Esophagus (tissue), 2 donors: Measurements from ENCODE around the gene NSA2. TPM values are rescaled to one million over a fixed set of nuclear protein-coding genes. Genes with fewer than 3 reads are reported as not detected.
"Not testable (repeated sequence)": the region's sequence is repeated elsewhere in the genome, so short reads cannot be mapped to it uniquely, and the experiment has no call there.

Source experiments
- H3K27ac ChIP-seq, 2 donors: one replicate each; pipeline ENCODE4 v1.5.1; 2013; ENCODE audit warnings: low read depth in 2 of 2, mild to moderate bottlenecking in 2 of 2, inconsistent platforms in 1 of 2, low read length in 1 of 2, moderate library complexity in 1 of 2
- H3K27me3 ChIP-seq, 2 donors: one replicate each; pipeline ENCODE4 v1.6.1; 2013; ENCODE audit warnings: low read length in 2 of 2, control low read depth in 1 of 2, mild to moderate bottlenecking in 1 of 2; ENCODE audit not compliant: insufficient read depth in 2 of 2, control insufficient read depth in 1 of 2
- H3K36me3 ChIP-seq, 2 donors: one replicate each; pipeline ENCODE4 v1.6.1; 2013; ENCODE audit warnings: low read length in 1 of 2; ENCODE audit not compliant: control insufficient read depth in 2 of 2, insufficient read depth in 2 of 2
- H3K4me1 ChIP-seq, 2 donors: one replicate each; pipeline ENCODE4 v1.6.1; 2013; ENCODE audit warnings: low read length in 1 of 2; ENCODE audit not compliant: control insufficient read depth in 2 of 2, insufficient read depth in 2 of 2
- H3K4me3 ChIP-seq, 2 donors: one replicate each; pipeline ENCODE4 v1.5.1; 2013; ENCODE audit warnings: low read length in 2 of 2, mild to moderate bottlenecking in 2 of 2, low read depth in 1 of 2, moderate library complexity in 1 of 2
- H3K9me3 ChIP-seq, 2 donors: one replicate each; pipeline ENCODE4 v1.6.1; 2013; ENCODE audit warnings: mild to moderate bottlenecking in 2 of 2, low read depth in 1 of 2, low read length in 1 of 2, moderate library complexity in 1 of 2; ENCODE audit not compliant: control insufficient read depth in 2 of 2, insufficient read depth in 1 of 2
- WGBS, 2 donors: extraction: QIAGEN DNeasy Blood & Tissue Kit; methylation state at CpG; one replicate each; pipeline ENCODE4 v1.1.7; 2013; 5-methylcytosine and 5-hydroxymethylcytosine counted together
- polyA plus RNA-seq, 2 donors: library from polyadenylated mRNA; stranded (reverse); fragments of 200-250 nt; gene quantifications; one replicate each; pipeline ENCODE4 v1.2.3, GENCODE V29; 2013
- donor health status: healthy with polysubstance abuse.
- donor health status: Bipolar disorder and iron deficiency.

The NSA2 gene
- polyA plus RNA-seq, 2 donors = 50.2 to 80.6 TPM

DNA sequence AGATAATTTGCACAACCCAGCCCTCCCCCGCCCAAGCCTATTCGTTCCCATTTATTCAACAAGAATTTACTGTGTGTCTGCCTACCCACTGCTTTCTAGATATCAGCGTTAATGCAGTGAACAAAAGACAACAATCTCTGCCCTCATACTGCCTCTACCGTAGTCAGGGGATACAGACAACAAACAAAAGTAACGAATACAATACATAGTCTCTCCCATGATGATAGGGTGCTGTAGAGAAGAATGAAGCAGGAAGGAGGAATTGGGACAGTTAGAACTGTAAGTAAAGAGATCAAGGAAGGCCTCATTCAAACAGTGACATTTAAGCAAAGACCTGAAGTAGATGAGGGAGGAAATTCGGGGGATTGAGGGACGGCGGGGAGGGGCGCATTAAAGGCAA, 1.8 kb upstream of the NSA2 start:
- Histone ChIP-seq H3K36me3 (no peaks in the 10 kb centered on the region), H3K4me1 (peaks cover 0 to 4% of the 10 kb centered on the region in 2 donors), H3K27ac (no peak overlapping the region), H3K9me3 (no peaks in the 10 kb centered on the region), H3K4me3 (no peak overlapping the region), H3K27me3 (no peaks in the 10 kb centered on the region)
- 53 to 64% methylated on average over 9 of the region's 9 CpGs for WGBS, 2 donors

DNA sequence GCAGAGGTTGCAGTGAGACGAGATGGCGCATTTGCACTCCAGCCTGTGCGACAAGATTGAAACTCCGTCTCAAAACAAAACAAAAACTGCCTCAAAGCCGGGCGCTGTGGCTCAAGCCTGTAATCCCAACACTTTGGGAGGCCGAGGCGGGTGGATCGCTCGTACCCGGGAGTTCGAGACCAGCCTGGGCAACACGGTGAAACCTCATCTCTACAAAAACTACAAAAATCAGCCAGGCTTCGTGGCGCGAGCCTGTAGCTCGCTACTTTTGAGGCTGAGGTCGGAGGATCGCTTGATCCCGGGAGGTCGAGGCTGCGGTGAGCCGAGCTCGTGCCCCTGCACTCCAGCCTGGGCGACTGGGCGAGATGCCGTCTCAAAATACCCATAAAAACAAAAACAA, 1.1 kb upstream of the NSA2 start:
- 66 to 71% methylated on average over 27 of the region's 27 CpGs for WGBS, 2 donors
- peak overlapping the region; percentile 39 to 100 for H3K4me3 ChIP-seq
- no peaks in the 10 kb centered on the region for H3K36me3 ChIP-seq
- no peak overlapping the region for H3K27ac ChIP-seq
- no peaks in the 10 kb centered on the region for H3K27me3 ChIP-seq
- H3K4me1 ChIP-seq = peaks cover 0 to 4% of the 10 kb centered on the region in 2 donors
- H3K9me3 ChIP-seq = no peaks in the 10 kb centered on the region

DNA sequence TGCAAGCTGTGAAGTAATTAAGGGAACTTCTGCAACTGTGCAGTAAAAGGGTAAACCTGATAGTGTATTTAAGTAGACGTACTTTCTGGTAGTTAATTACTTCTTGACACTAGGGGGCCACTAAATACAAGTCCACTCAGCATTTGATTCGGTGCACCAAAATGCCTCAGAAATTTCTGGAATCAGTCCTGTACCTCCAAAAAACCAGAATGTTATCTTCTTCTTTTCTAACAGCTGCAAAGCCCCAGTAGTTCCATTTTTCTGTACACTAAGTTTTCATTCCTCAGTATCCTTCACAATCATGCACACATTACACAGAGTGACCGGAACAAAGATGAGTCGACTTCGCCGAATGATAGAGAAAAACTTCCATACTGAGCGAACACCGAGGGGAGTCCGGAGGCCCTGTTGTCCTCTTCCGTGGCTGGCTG, 616 bp upstream of the NSA2 start:
- Histone ChIP-seq H3K9me3 (no peaks in the 10 kb centered on the region), H3K4me3 (peak overlapping the region; percentile 88 to 100), H3K27me3 (no peaks in the 10 kb centered on the region), H3K36me3 (no peaks in the 10 kb centered on the region), H3K27ac (peak overlapping the region; percentile 77 to 92), H3K4me1 (peaks cover 0 to 4% of the 10 kb centered on the region in 2 donors)
- WGBS, 2 donors = 0 to 1% methylated on average over 10 of the region's 10 CpGs

DNA sequence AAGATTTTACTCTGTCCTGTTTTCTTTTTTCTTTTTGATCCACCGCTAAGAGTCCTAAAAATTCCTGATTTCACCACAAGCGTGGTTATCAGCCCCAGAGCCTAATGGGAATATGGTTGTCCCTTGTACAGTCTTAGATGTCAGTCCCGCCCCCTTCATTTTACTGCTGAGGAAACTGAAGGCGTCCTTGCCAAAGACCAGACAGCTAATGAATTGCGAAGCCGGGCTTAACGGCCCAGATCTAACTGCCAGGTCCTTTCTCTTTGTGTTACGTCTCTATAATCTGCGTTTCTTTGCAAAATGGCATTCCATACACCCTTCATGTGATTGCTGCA, 497 bp downstream of the NSA2 start:
- no peaks in the 10 kb centered on the region for H3K27me3 ChIP-seq
- no peaks in the 10 kb centered on the region for H3K9me3 ChIP-seq
- 0% methylated on average over 9 of the region's 9 CpGs for WGBS, 2 donors
- H3K4me1 ChIP-seq = peaks cover 0 to 4% of the 10 kb centered on the region in 2 donors
- H3K27ac ChIP-seq = peak overlapping the region; percentile 77 to 92
- no peaks in the 10 kb centered on the region for H3K36me3 ChIP-seq
- H3K4me3 ChIP-seq = peak overlapping the region; percentile 88 to 100

DNA sequence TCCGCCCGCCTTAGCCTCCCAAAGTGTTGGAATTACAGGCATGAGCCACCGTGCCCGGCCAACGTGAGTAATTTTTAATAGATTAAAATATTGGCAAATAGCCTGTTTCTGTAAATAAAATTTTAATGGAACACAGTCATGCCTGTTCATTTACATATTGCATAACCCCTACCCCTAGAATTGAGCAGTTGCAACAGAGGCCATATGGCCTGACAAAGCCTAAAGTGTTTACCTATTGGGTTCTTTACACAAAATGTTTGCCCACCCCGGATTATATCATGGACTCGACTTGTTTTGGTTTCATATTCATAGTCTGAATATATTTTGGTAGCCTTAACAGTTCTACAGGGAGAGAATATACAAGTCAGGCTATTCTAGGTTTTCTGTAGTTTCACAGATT, 5.3 kb downstream of the NSA2 start:
- no peaks in the 10 kb centered on the region for H3K9me3 ChIP-seq
- 70 to 79% methylated on average over 7 of the region's 7 CpGs for WGBS, 2 donors
- H3K27ac ChIP-seq = no peak overlapping the region
- H3K36me3 ChIP-seq = peaks cover 0 to 3% of the 10 kb centered on the region in 2 donors
- no peak overlapping the region for H3K4me3 ChIP-seq
- no peaks in the 10 kb centered on the region for H3K4me1 ChIP-seq
- H3K27me3 ChIP-seq = no peaks in the 10 kb centered on the region

DNA sequence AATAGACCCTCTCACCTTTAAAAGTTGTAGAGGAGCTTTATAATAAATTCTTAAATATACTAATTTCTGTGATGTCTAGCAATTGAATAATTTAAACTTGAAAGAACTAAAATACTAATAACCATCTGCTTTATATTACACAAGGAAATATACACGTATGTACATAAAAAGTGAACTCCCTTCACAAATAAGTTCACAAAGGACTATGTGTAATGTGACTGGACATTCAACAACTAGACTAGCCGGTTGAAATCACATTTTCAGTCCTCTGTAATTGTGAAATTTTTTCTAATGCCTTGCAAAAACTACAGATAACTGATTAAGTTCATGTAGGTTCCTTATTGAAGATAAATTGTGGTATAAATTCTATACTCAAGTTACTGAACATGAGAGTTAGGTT, 11.6 kb downstream of the NSA2 start:
- no peak overlapping the region for H3K27ac ChIP-seq

DNA sequence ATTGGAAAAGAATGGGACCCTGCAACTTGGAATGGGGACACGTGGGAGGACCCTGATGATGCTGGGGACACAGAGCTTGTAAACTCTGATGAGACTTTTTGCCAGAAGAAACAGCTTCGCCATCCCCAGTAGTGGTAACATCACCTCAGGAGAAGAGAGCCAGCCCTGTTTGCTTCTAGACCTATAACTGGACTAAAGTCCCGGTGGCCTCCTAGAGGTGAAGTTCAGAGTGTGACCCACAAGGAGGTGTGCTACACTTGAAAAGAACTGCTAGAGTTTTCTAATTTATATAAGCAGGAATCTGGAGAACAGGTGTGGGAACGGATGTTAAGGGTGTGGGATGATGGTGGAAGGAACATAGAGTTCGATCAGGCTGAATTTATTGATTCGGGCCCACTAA, 19.8 kb downstream of the NSA2 start:
- H3K27ac ChIP-seq = no peak overlapping the region
- WGBS, 2 donors = 84 to 93% methylated on average over 6 of the region's 6 CpGs
- no peaks in the 10 kb centered on the region for H3K27me3 ChIP-seq
- H3K4me1 ChIP-seq = no peaks in the 10 kb centered on the region
- no peak overlapping the region for H3K4me3 ChIP-seq
- no peaks in the 10 kb centered on the region for H3K36me3 ChIP-seq
- H3K9me3 ChIP-seq = no peaks in the 10 kb centered on the region

More for the DNA sequence above, 11.6 kb downstream of the NSA2 start:
- WGBS, 2 donors = 67 to 74% methylated on average over 2 of the region's 2 CpGs
- Histone ChIP-seq H3K36me3 (peaks cover 0 to 3% of the 10 kb centered on the region in 2 donors), H3K4me1 (no peaks in the 10 kb centered on the region), H3K9me3 (no peaks in the 10 kb centered on the region), H3K27me3 (no peaks in the 10 kb centered on the region), H3K4me3 (no peak overlapping the region)

DNA sequence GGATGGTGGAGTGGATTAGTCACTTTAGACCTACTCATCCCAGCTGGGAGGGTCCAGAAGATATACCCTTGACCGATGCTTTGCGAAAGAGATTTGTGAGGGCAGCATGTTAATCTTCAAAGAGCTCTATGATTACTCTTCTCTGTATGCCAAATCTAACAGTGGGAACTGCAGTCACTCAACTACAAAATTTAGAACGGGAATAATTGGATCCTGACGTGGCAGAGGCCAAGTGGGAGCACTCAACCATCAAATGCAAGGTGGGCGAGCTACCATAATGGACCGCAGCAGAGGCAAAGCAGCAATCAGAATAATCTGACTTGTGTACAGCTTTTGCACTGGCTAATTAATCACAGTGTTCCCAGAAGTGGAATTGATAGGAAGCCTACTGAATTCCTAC, 20.4 kb downstream of the NSA2 start:
- no peaks in the 10 kb centered on the region for H3K36me3 ChIP-seq
- H3K9me3 ChIP-seq = no peaks in the 10 kb centered on the region
- H3K4me3 ChIP-seq = no peak overlapping the region
- no peaks in the 10 kb centered on the region for H3K4me1 ChIP-seq
- no peaks in the 10 kb centered on the region for H3K27me3 ChIP-seq
- WGBS, 2 donors = 90 to 92% methylated on average over 6 of the region's 6 CpGs
- no peak overlapping the region for H3K27ac ChIP-seq

DNA sequence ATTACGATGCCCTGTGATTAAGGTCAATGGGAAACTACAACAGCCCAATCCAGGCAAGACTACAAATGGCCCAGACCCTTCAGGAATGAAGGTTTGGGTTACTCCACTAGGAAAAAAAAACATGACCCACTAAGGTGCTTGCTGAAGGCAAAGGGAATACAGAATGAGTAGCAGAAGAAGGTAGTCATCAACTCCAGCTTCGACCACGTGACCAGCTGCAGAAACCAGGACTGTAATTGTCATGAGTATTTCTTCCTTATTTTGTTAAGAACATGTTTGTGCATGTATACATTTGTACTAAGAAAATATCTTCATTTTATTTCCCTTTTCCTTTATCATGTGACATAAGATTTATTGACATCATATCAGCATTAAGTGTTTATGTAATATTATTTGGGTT, 24.6 kb downstream of the NSA2 start:
- WGBS, 2 donors = 87 to 91% methylated on average over 3 of the region's 3 CpGs
- not testable (repeated sequence) for H3K4me3 ChIP-seq, H3K27me3 ChIP-seq, H3K36me3 ChIP-seq, H3K27ac ChIP-seq, H3K4me1 ChIP-seq, H3K9me3 ChIP-seq

DNA sequence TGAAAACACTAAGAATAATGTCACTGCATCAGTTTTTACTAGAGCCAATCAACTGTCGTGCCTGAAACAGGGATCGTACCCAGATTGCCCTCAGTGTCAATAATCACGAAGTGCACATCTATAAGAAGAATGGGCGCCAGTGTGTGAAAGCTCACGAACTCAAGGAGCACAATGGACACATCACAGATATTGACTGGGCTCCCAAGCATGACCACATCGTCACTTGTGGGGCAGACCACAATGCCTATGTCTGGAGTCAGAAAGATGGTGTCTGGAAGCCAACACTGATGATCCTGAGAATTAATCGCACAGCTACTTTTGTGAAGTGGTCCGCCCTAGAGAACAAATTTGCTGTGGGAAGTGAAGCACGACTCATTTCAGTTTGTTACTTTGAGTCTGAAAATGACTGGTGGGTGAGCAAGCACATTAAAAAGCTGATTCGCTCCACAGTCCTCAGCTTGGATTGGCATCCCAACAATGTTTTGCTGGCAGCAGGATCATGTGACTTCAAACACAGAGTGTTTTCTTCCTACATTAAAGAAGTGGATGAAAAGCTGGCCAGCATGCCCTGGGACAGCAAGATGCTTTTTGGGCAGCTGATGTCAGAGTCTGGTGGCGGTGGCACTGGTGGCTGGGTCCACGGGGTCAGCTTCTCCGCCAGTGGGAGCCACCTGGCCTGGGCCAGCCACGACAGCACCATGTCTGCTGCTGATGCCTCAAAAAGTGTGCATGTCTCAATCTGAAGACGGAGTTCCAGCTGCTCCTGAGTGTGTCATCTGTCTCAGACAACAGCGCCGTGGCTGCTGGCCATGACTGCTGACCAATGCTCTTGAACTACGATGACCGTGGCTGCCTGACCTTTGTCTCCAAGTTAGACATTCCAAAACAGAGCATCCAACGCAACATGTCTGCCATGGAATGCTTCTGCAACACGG, 32.2 kb downstream of the NSA2 start:
- no peak overlapping the region for H3K4me3 ChIP-seq
- H3K9me3 ChIP-seq = no peaks in the 10 kb centered on the region
- H3K27me3 ChIP-seq = no peaks in the 10 kb centered on the region
- H3K4me1 ChIP-seq = no peaks in the 10 kb centered on the region
- 90 to 92% methylated on average over 21 of the region's 21 CpGs for WGBS, 2 donors
- no peaks in the 10 kb centered on the region for H3K36me3 ChIP-seq
- no peak overlapping the region for H3K27ac ChIP-seq
